ENCODE data around the gene USP22. TPM values are rescaled to one million over a fixed set of nuclear protein-coding genes. Genes with fewer than 3 reads are reported as not detected.

The USP22 gene
- total and polyA plus RNA-seq, 2 donors (not counting 1 experiment from before 2014, with no cell fraction given) = 235 TPM

DNA sequence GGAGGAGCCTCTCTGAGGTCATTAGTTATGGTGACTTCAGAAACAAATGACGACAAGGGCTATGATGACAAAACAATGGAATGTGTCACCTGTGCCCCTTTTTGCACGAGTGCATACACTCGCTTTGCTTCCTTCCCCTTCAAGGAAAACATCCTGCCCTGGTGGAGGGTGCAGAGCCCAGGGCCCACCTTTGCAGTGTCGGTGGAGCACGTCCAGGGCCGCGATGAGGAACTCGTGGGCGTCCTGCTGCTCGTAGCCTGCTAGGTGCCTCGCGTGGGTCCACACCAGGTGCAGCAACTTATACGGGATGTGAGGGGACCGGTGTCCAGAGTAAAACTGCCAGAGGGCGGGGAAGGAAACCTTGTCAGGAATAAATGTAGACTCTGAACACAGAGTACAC lies 27.2 kb downstream of the USP22 start:
- peaks cover under 1% of the 10 kb centered on the region for H3K4me1 ChIP-seq (ENCODE audit: control insufficient read depth, extremely low read depth, insufficient read depth, low read length)

DNA sequence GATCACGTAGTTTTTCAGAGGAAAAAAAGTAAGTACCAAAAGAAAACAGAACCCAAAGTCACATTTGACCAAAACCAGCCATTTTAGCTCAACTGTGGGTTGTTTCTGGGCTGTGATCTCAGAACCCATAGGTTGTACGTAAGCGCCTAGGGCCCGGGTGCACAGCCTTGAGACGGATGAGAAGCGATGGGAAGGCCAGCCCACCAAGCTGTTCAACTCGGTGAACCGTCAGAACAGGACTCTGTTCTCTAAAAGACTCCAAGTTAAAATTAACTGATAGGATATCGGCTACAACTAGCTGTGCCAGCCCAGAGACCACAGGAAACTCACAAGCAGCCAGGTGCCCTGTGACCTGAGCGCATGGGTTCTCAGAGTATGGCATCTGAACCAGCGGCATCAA lies 28.3 kb downstream of the USP22 start:
- Histone ChIP-seq H3K9ac (ENCODE audit: insufficient read depth, low read length) (no peak overlapping the region), H3K4me2 (ENCODE audit: extremely low read depth, insufficient read depth, low read length) (no peak overlapping the region), H3K27ac (ENCODE audit: insufficient read depth, low read length) (no peak overlapping the region), H3K27me3 (ENCODE audit: control insufficient read depth, insufficient read depth, low read length) (no peaks in the 10 kb centered on the region), H3K79me2 (ENCODE audit: control insufficient read depth, insufficient read depth, low read length) (peaks cover 71% of the 10 kb centered on the region), H3K9me3 (ENCODE audit: control insufficient read depth, insufficient read depth, low read depth, low read length) (no peaks in the 10 kb centered on the region), H3K4me3 (replicated peaks in 1 of 4; ENCODE audit: control extremely low read depth in 1 of 4, insufficient read depth in 1 of 4, low read depth in 3 of 4, low read length in 4 of 4) (no peak overlapping the region), H3K36me3 (ENCODE audit: control insufficient read depth, insufficient read depth, low read length) (peaks cover 53% of the 10 kb centered on the region), H4K20me1 (ENCODE audit: control insufficient read depth, extremely low read depth, insufficient read depth, low read length) (no peaks in the 10 kb centered on the region), H3K4me1 (ENCODE audit: control insufficient read depth, extremely low read depth, insufficient read depth, low read length) (no peaks in the 10 kb centered on the region), H2AFZ (ENCODE audit: low read length) (no peak overlapping the region)
- DNase-seq (ENCODE audit: low read depth in 2 of 2) = no peak
- TF ChIP-seq, protein P1, sequence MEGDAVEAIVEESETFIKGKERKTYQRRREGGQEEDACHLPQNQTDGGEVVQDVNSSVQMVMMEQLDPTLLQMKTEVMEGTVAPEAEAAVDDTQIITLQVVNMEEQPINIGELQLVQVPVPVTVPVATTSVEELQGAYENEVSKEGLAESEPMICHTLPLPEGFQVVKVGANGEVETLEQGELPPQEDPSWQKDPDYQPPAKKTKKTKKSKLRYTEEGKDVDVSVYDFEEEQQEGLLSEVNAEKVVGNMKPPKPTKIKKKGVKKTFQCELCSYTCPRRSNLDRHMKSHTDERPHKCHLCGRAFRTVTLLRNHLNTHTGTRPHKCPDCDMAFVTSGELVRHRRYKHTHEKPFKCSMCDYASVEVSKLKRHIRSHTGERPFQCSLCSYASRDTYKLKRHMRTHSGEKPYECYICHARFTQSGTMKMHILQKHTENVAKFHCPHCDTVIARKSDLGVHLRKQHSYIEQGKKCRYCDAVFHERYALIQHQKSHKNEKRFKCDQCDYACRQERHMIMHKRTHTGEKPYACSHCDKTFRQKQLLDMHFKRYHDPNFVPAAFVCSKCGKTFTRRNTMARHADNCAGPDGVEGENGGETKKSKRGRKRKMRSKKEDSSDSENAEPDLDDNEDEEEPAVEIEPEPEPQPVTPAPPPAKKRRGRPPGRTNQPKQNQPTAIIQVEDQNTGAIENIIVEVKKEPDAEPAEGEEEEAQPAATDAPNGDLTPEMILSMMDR (conservative IDR thresholded peaks at IDR 0.05 in 1 of 2, IDR thresholded peaks at IDR 0.05 in 1 of 2; ENCODE audit: low read depth in 1 of 2, low read length in 2 of 2) = no peak
- TF ChIP-seq EZH2 (IDR thresholded peaks at IDR 0.05; ENCODE audit: low read length, missing control alignments) = no peak

More for the DNA sequence above, 27.2 kb downstream of the USP22 start:
- no peak for TF ChIP-seq EZH2 (IDR thresholded peaks at IDR 0.05; ENCODE audit: low read length, missing control alignments)
- TF ChIP-seq, protein P1 (conservative IDR thresholded peaks at IDR 0.05 in 1 of 2, IDR thresholded peaks at IDR 0.05 in 1 of 2; ENCODE audit: low read depth in 1 of 2, low read length in 2 of 2) = no peak
- Histone ChIP-seq H2AFZ (ENCODE audit: low read length) (no peak overlapping the region), H3K4me2 (ENCODE audit: extremely low read depth, insufficient read depth, low read length) (no peak overlapping the region), H3K27me3 (ENCODE audit: control insufficient read depth, insufficient read depth, low read length) (no peaks in the 10 kb centered on the region), H3K9me3 (ENCODE audit: control insufficient read depth, insufficient read depth, low read depth, low read length) (no peaks in the 10 kb centered on the region), H3K4me3 (replicated peaks in 1 of 4; ENCODE audit: control extremely low read depth in 1 of 4, insufficient read depth in 1 of 4, low read depth in 3 of 4, low read length in 4 of 4) (no peak overlapping the region), H3K36me3 (ENCODE audit: control insufficient read depth, insufficient read depth, low read length) (peaks cover 54% of the 10 kb centered on the region), H3K79me2 (ENCODE audit: control insufficient read depth, insufficient read depth, low read length) (peaks cover 81% of the 10 kb centered on the region), H3K27ac (ENCODE audit: insufficient read depth, low read length) (no peak overlapping the region), H3K9ac (ENCODE audit: insufficient read depth, low read length) (no peak overlapping the region), H4K20me1 (ENCODE audit: control insufficient read depth, extremely low read depth, insufficient read depth, low read length) (no peaks in the 10 kb centered on the region)
- no peak for DNase-seq (ENCODE audit: low read depth in 2 of 2)

DNA sequence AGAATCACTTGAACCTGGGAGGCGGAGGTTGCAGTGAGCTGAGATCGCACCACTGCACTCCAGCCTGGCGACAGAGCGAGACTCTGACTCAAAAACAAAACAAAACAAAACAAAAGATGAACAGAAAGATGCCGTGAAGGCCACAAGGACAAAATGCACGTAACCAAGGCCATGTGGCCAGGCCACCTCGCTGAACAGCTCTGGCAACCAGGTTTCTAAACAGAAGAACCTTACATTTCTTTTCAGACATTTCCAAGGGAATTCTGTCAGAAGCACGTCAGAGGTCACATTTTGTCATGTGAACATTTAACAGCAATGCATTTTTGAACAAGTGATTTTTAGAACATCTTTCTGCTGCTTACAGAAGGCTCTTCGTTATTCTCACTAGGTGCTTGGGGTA lies 28.8 kb downstream of the USP22 start:
- TF ChIP-seq, protein P1 (conservative IDR thresholded peaks at IDR 0.05 in 1 of 2, IDR thresholded peaks at IDR 0.05 in 1 of 2; ENCODE audit: low read depth in 1 of 2, low read length in 2 of 2) = no peak
- no peak for TF ChIP-seq EZH2 (IDR thresholded peaks at IDR 0.05; ENCODE audit: low read length, missing control alignments)
- H3K27ac ChIP-seq (ENCODE audit: insufficient read depth, low read length) = no peak overlapping the region
- no peak overlapping the region for H3K4me2 ChIP-seq (ENCODE audit: extremely low read depth, insufficient read depth, low read length)
- peaks cover 66% of the 10 kb centered on the region for H3K79me2 ChIP-seq (ENCODE audit: control insufficient read depth, insufficient read depth, low read length)
- DNase-seq (ENCODE audit: low read depth in 2 of 2) = no peak
- no peaks in the 10 kb centered on the region for H3K4me1 ChIP-seq (ENCODE audit: control insufficient read depth, extremely low read depth, insufficient read depth, low read length)
- H3K27me3 ChIP-seq (ENCODE audit: control insufficient read depth, insufficient read depth, low read length) = no peaks in the 10 kb centered on the region
- H3K9ac ChIP-seq (ENCODE audit: insufficient read depth, low read length) = no peak overlapping the region
- no peaks in the 10 kb centered on the region for H3K9me3 ChIP-seq (ENCODE audit: control insufficient read depth, insufficient read depth, low read depth, low read length)
- H3K4me3 ChIP-seq (replicated peaks in 1 of 4; ENCODE audit: control extremely low read depth in 1 of 4, insufficient read depth in 1 of 4, low read depth in 3 of 4, low read length in 4 of 4) = no peak overlapping the region
- no peak overlapping the region for H2AFZ ChIP-seq (ENCODE audit: low read length)
- peaks cover 51% of the 10 kb centered on the region for H3K36me3 ChIP-seq (ENCODE audit: control insufficient read depth, insufficient read depth, low read length)
- H4K20me1 ChIP-seq (ENCODE audit: control insufficient read depth, extremely low read depth, insufficient read depth, low read length) = no peaks in the 10 kb centered on the region
